Heart left ventricle (tissue), 16 donors: ENCODE results near the gene PNPLA4. TPM values are rescaled to one million over a fixed set of nuclear protein-coding genes. Genes with fewer than 3 reads are reported as not detected.
A peak's percentile ranks its signal among the peaks of the same experiment; 100 is the strongest.

Experiments used
- ATAC-seq, 4 donors: fragments of 200-7000 bp; cut with Tn5 transposase; one replicate each; pipeline ENCODE4 v1.9.1; 2020 to 2022; ENCODE audit warnings: moderate library complexity in 4 of 4, mild to moderate bottlenecking in 3 of 4, moderate number of reproducible peaks in 1 of 4
- DNase-seq, 5 donors: peaks; one replicate each; pipeline ENCODE4 v3.0.0-alpha.2; 2020
- H3K27ac ChIP-seq, 12 donors: fragments of 200-600 bp; sonication (generic) in 4 of 12; one replicate each; pipeline versions ENCODE4 v1.5.0 to v1.8.0; 2016 to 2022; ENCODE audit warnings: mild to moderate bottlenecking in 2 of 12
- H3K27me3 ChIP-seq, 9 donors: fragments of 200-600 bp; sonication (generic) in 2 of 9; one replicate each; pipeline versions ENCODE4 v1.5.1 to v1.8.0; 2016 to 2022; ENCODE audit warnings: mild to moderate bottlenecking in 3 of 9
- H3K36me3 ChIP-seq, 9 donors: fragments of 200-600 bp; sonication (generic) in 2 of 9; one replicate each; pipeline versions ENCODE4 v1.5.0 to v1.8.0; 2018 to 2022; ENCODE audit warnings: mild to moderate bottlenecking in 2 of 9
- H3K4me1 ChIP-seq, 12 donors: fragments of 200-600 bp; sonication (generic) in 4 of 12; one replicate each; pipeline versions ENCODE4 v1.5.0 to v1.8.0; 2016 to 2022; ENCODE audit warnings: mild to moderate bottlenecking in 3 of 12
- H3K4me3 ChIP-seq, 12 donors: fragments of 200-600 bp; sonication (generic) in 4 of 12; one replicate each; pipeline versions ENCODE4 v1.5.0 to v1.8.0; 2017 to 2022; ENCODE audit warnings: mild to moderate bottlenecking in 9 of 12, moderate library complexity in 4 of 12
- H3K9me3 ChIP-seq, 12 donors: fragments of 200-600 bp; sonication (generic) in 4 of 12; one replicate each; pipeline versions ENCODE4 v1.5.0 to v1.8.0; 2016 to 2022; ENCODE audit warnings: mild to moderate bottlenecking in 1 of 12
- POLR2A ChIP-seq, 2 donors: fragments of 450-650 bp; IDR thresholded peaks; one replicate each; pipeline ENCODE4 v1.6.1; 2017; ENCODE audit warnings: antibody characterized with exemption in 2 of 2, mild to moderate bottlenecking in 2 of 2, moderate library complexity in 2 of 2
- WGBS, 4 donors: extraction: QIAGEN DNeasy Blood & Tissue Kit in 2 of 4; methylation state at CpG; one replicate each; pipeline versions ENCODE4 v1.1.5 to v1.1.7; 2013 to 2018; 5-methylcytosine and 5-hydroxymethylcytosine counted together
- intact Hi-C, 10 donors: fragments of 100-400 bp; cut with DNase I; formaldehyde crosslinking; loops; one replicate each; pipeline versions ENCODE4 v1.11.1 to v1.14.2; 2022
- polyA plus RNA-seq, 2 donors: library from polyadenylated mRNA; stranded (reverse); fragments of 200-250 nt; gene quantifications; one replicate each; pipeline ENCODE4 v1.2.3, GENCODE V29; 2013
- total RNA-seq, 9 donors: library from RNA; depleted of rRNA in 2 of 9; stranded (reverse); fragments of >200 nt in 2 of 9; fragmentation: NEBNext Ultra II Directional in 3 of 9; extraction: Animal tissue kit (Norgen Biotek cat#: 25700) in 3 of 9; gene quantifications; one replicate each; pipeline versions ENCODE4 v1.1.0 to v1.2.4, GENCODE V29; 2016 to 2023
- TF ChIP-seq, protein P1 (sequence below), 12 donors: fragments of 200-600 bp; sonication (generic) in 4 of 12; IDR thresholded peaks; one replicate each; pipeline versions ENCODE4 v1.5.0 to v1.8.0; 2018 to 2022; ENCODE audit warnings: antibody characterized with exemption in 12 of 12, mild to moderate bottlenecking in 5 of 12
- donor health status: ischemic (EF 13 %, LVEDD 7.1; RV severe dilation, severe dysfunction).
- donor health status: healthy with polysubstance abuse.
- donor health status: DM: no; HTN: yes; CAD: no.
- donor health status: DM: no; HTN: no; CAD: no.
- donor health status: ischemic (EF 25% LVEDD 6.9; RV normal size, moderate dysfunction).
- donor health status: ischemic (EF 25% LVEDD 5.7; RV mildly dilated, moderate dysfunction).
- donor health status: healthy.
- donor health status: DM: yes; HTN: yes; CAD: no.
- donor health status: ischemic (EF 35%, LVEDD 5.7; RV mildly dilated, moderate dysfunction).
- donor health status: nonischemic (EF 11% LVEDD 7.7; RV severe dilation, severe dysfunction).
- donor health status: DM: yes; HTN: yes; CAD: no.
- donor health status: PGD.
- donor health status: ischemic (EF 29% LVEDD 5.4; RV normal size, mild dysfunction).
- donor health status: nonischemic (EF 23%, LVEDD 6.1; RV moderate dilation, normal function).

PNPLA4 gene
- total and polyA plus RNA-seq, 11 donors = 15.0 to 76.3 (median 31.7) TPM

DNA sequence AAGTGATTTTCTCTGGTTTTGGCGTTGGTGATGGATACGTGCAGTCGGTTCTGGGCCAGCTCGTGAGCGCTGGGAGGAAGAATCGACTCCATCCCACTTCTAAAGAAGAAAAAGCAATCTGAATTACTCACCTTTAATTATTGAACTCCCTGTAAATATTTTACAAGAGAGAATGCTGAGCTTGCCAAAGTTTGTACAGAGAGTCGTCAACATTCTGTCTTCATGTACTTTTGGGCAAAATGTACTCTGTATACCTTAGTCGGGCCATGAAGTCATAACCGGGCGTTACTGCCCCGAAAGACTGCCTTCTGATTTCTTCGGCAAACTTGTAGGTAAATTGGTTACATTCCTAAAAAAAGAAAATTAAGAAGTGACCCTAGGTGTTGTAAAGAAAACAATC, 5.5 kb downstream of the PNPLA4 start:
- no peaks in the 10 kb centered on the region for H3K9me3 ChIP-seq
- intact Hi-C loops = loop anchor here in 1 of 10 donors (10.0 kb wide), 1 partner anchor 787 kb away; no protein-coding TSS in a partner anchor

DNA sequence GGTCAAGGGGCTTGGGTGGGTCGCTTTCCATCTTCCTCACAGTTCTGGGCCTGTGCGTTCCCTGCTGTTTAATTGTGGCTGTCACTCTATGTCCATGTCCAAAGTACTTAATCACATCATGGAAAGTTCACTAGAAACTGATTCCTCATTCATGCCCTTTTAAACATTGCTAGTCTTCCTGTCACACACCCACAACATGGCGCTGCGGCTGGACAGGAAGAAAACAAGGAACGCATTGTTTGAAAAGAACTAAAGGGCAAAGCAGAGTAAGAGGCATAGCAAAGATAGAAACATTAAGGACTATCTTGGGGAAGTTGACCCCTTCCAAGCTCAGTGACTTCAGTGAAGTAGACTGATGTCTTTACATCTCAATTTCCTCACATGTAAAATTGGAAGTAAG, 18.4 kb downstream of the PNPLA4 start:
- no peaks in the 10 kb centered on the region for H3K27me3 ChIP-seq
- TF ChIP-seq, protein P1, sequence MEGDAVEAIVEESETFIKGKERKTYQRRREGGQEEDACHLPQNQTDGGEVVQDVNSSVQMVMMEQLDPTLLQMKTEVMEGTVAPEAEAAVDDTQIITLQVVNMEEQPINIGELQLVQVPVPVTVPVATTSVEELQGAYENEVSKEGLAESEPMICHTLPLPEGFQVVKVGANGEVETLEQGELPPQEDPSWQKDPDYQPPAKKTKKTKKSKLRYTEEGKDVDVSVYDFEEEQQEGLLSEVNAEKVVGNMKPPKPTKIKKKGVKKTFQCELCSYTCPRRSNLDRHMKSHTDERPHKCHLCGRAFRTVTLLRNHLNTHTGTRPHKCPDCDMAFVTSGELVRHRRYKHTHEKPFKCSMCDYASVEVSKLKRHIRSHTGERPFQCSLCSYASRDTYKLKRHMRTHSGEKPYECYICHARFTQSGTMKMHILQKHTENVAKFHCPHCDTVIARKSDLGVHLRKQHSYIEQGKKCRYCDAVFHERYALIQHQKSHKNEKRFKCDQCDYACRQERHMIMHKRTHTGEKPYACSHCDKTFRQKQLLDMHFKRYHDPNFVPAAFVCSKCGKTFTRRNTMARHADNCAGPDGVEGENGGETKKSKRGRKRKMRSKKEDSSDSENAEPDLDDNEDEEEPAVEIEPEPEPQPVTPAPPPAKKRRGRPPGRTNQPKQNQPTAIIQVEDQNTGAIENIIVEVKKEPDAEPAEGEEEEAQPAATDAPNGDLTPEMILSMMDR (IDR thresholded peaks at IDR 0.05) = no peak
- TF ChIP-seq POLR2A (IDR thresholded peaks at IDR 0.05) = no peak
- ATAC-seq (no peak), DNase-seq (no peak)
- intact Hi-C loops = no loop called here
- no peak overlapping the region for H3K4me3 ChIP-seq
- H3K4me1 ChIP-seq = no peaks in the 10 kb centered on the region
- 80 to 92% (median 90%) methylated on average over 5 of the region's 5 CpGs for WGBS, 4 donors
- no peak overlapping the region for H3K27ac ChIP-seq
- H3K9me3 ChIP-seq = no peaks in the 10 kb centered on the region
- peaks cover 0 to 31% (median 5%) of the 10 kb centered on the region in 9 donors for H3K36me3 ChIP-seq

More for the DNA sequence above, 5.5 kb downstream of the PNPLA4 start:
- no peak for TF ChIP-seq POLR2A (IDR thresholded peaks at IDR 0.05)
- TF ChIP-seq, protein P1 (IDR thresholded peaks at IDR 0.05) = no peak
- H3K4me3 ChIP-seq = no peak overlapping the region
- no peak overlapping the region for H3K27ac ChIP-seq
- no peaks in the 10 kb centered on the region for H3K27me3 ChIP-seq
- WGBS, 4 donors = 91 to 98% (median 96%) methylated on average over 12 of the region's 12 CpGs
- ATAC-seq = no peak
- DNase-seq = no peak
- peaks cover 0 to 13% (median under 1%) of the 10 kb centered on the region in 12 donors for H3K4me1 ChIP-seq
- H3K36me3 ChIP-seq = peaks cover 0 to 36% (median 11%) of the 10 kb centered on the region in 9 donors

DNA sequence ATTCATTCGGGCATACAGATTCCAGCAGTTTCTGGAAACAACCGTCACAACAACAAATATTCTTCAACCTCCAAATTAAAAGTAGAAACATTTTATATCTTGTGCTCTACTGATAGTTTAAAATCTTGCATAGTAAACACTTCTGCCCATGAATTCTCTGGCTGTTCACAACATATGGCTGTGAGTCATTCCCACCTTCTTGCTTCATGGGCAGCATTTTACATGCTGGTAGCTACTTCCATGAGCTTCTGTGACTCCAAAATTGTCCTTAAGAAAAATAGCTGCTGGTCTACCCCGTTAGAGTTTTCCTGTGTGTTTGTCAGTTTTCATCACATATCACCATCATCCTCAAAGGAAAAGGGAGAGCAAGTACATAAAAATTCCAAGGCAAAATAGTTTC, 22.7 kb downstream of the PNPLA4 start:
- no peak overlapping the region for H3K27ac ChIP-seq
- peaks cover 0 to 43% (median 15%) of the 10 kb centered on the region in 9 donors for H3K36me3 ChIP-seq
- WGBS, 4 donors = 85 to 88% (median 85%) methylated on average over 3 of the region's 3 CpGs
- no peak overlapping the region for H3K4me3 ChIP-seq
- intact Hi-C loops = no loop called here
- no peaks in the 10 kb centered on the region for H3K27me3 ChIP-seq
- H3K9me3 ChIP-seq = no peaks in the 10 kb centered on the region
- no peaks in the 10 kb centered on the region for H3K4me1 ChIP-seq
- ATAC-seq (no peak), DNase-seq (no peak)
- TF ChIP-seq POLR2A (IDR thresholded peaks at IDR 0.05) = no peak
- TF ChIP-seq, protein P1 (IDR thresholded peaks at IDR 0.05) = no peak

DNA sequence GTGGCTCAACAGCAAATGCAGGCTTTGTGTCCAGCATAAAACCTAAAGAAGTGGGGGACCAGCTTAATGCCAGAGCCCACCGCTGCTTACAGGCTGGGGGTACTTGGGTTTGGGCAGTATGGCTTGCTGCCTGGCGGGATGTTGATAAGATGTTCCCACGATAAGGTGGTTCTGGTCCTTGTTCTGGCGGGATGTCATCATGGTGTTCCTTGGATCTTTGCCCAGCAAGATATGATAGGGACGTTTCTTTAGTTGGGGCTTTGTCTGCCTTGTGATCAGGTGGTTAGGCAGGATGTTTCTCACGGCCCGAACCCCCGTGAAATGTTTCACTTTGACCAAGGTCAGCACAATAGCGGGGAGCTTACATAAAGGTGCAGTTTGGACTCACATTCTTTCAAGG, 35.3 kb downstream of the PNPLA4 start:
- Histone ChIP-seq H3K4me3 (peak overlapping the region in 6 of 12 donors; percentile 8 to 30 (median 16)), H3K4me1 (peaks cover 0 to 3% (median 0%) of the 10 kb centered on the region in 12 donors), H3K27me3 (no peaks in the 10 kb centered on the region), H3K36me3 (no peaks in the 10 kb centered on the region), H3K9me3 (no peaks in the 10 kb centered on the region), H3K27ac (no peak overlapping the region)
- ATAC-seq (peak in 3 of 4 donors; percentile 37 to 49 (median 49)), DNase-seq (peak in 1 of 5 donors; percentile 7)
- TF ChIP-seq POLR2A (IDR thresholded peaks at IDR 0.05) = no peak
- TF ChIP-seq, protein P1 (IDR thresholded peaks at IDR 0.05) = no peak
- WGBS, 4 donors = 11 to 27% (median 22%) methylated on average over 9 of the region's 9 CpGs
- intact Hi-C loops = no loop called here
